GM12878 (cell line): ENCODE results near the gene SERINC5. TPM values are rescaled to one million over a fixed set of nuclear protein-coding genes. Genes with fewer than 3 reads are reported as not detected.

Source experiments
- ATAC-seq: fragments of 200-7000 bp; cut with Tn5 transposase; 3 replicates; pipeline ENCODE4 v1.9.1; 2020; ENCODE audit warnings: mild to moderate bottlenecking, moderate library complexity
- BruUV-seq: library from RNA; stranded (reverse); fragments of 400-500 nt; replicated peaks from 2 replicates; lab custom pipeline; 2021; lab: Mats Ljungman, UMichigan
- CTCF ChIA-PET: fragments of 300-600 bp; sonication (Branson Sonifier 250); formaldehyde crosslinking; extraction: SDS; loops from one replicate; lab custom pipeline; 2021; ENCODE audit warnings: inconsistent platforms; lab: Yijun Ruan, JAX
- POLR2A ChIA-PET: fragments of 350-600 bp; formaldehyde crosslinking; extraction: SDS; loops from one replicate; lab custom pipeline; 2021; ENCODE audit warnings: inconsistent platforms; lab: Charles Lee
- RAD21 ChIA-PET: fragments of 300-600 bp; sonication (Branson Sonifier 250); formaldehyde crosslinking; loops from one replicate; lab custom pipeline; 2023; ENCODE audit warnings: antibody characterized with exemption; ENCODE audit not compliant: unreplicated experiment; lab: Charles Lee
- SMC1A ChIA-PET: fragments of 300-600 bp; sonication (Branson Sonifier 250); formaldehyde crosslinking; loops from one replicate; lab custom pipeline; 2023; ENCODE audit not compliant: unreplicated experiment, uncharacterized antibody; lab: Charles Lee
- DNase-seq: peaks from one replicate; pipeline ENCODE4 v3.0.0-alpha.2; 2011; ENCODE audit warnings: low read depth, low spot score
- FAIRE-seq: peaks from 3 replicates; lab custom pipeline; 2011; peaks lifted over from hg19 to GRCh38; lab: Jason Lieb, UNC
- H2AFZ ChIP-seq: 2 replicates; pipeline ENCODE4 v1.6.0; 2011; ENCODE audit warnings: low read depth, low read length, control low read depth; ENCODE audit not compliant: control insufficient read depth
- H3K27ac ChIP-seq: 2 replicates; pipeline ENCODE4 v1.5.1; 2011; ENCODE audit warnings: control low read depth; ENCODE audit not compliant: control insufficient read depth, insufficient read depth
- H3K27me3 ChIP-seq, 2 experiments: replicated peaks in 1 of 2; 2 replicates each; pipeline versions ENCODE4 v1.6.0 to v1.6.1; 2011; ENCODE audit warnings: low read length in 1 of 2; ENCODE audit not compliant: control insufficient read depth in 2 of 2, insufficient read depth in 2 of 2
- H3K36me3 ChIP-seq, 2 experiments: 2 replicates each; pipeline ENCODE4 v1.5.1; 2011; ENCODE audit warnings: low read length in 1 of 2; ENCODE audit not compliant: control insufficient read depth in 2 of 2, insufficient read depth in 2 of 2
- H3K4me1 ChIP-seq: 2 replicates; pipeline ENCODE4 v1.6.1; 2011; ENCODE audit warnings: mild to moderate bottlenecking, low read length, moderate library complexity, mixed read lengths; ENCODE audit not compliant: control insufficient read depth, insufficient read depth
- H3K4me2 ChIP-seq: 2 replicates; pipeline ENCODE4 v1.6.0; 2011; ENCODE audit warnings: control low read depth; ENCODE audit not compliant: control insufficient read depth, insufficient read depth
- H3K4me3 ChIP-seq: fragments of 200-600 bp; sonication (generic); 2 replicates; pipeline ENCODE4 v1.5.1; 2016
- H3K79me2 ChIP-seq: 2 replicates; pipeline ENCODE4 v1.6.0; 2011; ENCODE audit warnings: low read length; ENCODE audit not compliant: control insufficient read depth, insufficient read depth
- H3K9ac ChIP-seq: 2 replicates; pipeline ENCODE4 v1.8.0; 2011; ENCODE audit warnings: low read length, control low read depth, mixed read lengths; ENCODE audit not compliant: control insufficient read depth, insufficient read depth
- H3K9me3 ChIP-seq: replicated peaks from 3 replicates; pipeline ENCODE4 v1.5.1; 2011; ENCODE audit warnings: mild to moderate bottlenecking, low read length; ENCODE audit not compliant: control insufficient read depth, insufficient read depth
- H4K20me1 ChIP-seq: 2 replicates; pipeline ENCODE4 v1.6.0; 2011; ENCODE audit not compliant: control insufficient read depth, insufficient read depth
- CREM ChIP-seq: IDR thresholded peaks from 2 replicates; pipeline ENCODE4 v1.6.1; 2014; ENCODE audit warnings: antibody characterized with exemption, low read depth
- PAX8 ChIP-seq: fragments of 450-650 bp; IDR thresholded peaks from 2 replicates; pipeline ENCODE4 v1.6.1; 2017; ENCODE audit warnings: mild to moderate bottlenecking, moderate library complexity
- RAD51 ChIP-seq: fragments of 450-650 bp; IDR thresholded peaks from 2 replicates; pipeline ENCODE4 v1.6.1; 2016; ENCODE audit warnings: moderate library complexity, mild to moderate bottlenecking, inconsistent platforms
- SMARCA5 ChIP-seq: fragments of 450-650 bp; IDR thresholded peaks from 2 replicates; pipeline ENCODE4 v1.6.1; 2017; ENCODE audit warnings: mild to moderate bottlenecking
- SRF ChIP-seq, 2 experiments: IDR thresholded peaks; 2 replicates each; pipeline ENCODE4 v1.6.1; 2011; ENCODE audit warnings: low read depth in 2 of 2, low read length in 2 of 2, mild to moderate bottlenecking in 1 of 2, moderate library complexity in 1 of 2
- SUZ12 ChIP-seq: fragments of 200-600 bp; sonication (generic); IDR thresholded peaks from one replicate; pipeline ENCODE4 v1.6.1; 2018; ENCODE audit warnings: antibody characterized with exemption, mild to moderate bottlenecking; ENCODE audit not compliant: unreplicated experiment
- ZNF384 ChIP-seq: IDR thresholded peaks from 2 replicates; pipeline ENCODE4 v1.6.1; 2012; ENCODE audit warnings: low read depth, mild to moderate bottlenecking, low read length, improper control_type of control experiment, borderline replicate concordance
- WGBS: methylation state at CpG from one replicate; pipeline ENCODE4 v1.1.6; 2016; ENCODE audit warnings: low lambda C conversion rate; ENCODE audit not compliant: insufficient replicate concordance, insufficient coverage; ENCODE audit errors: missing lambda C conversion rate; 5-methylcytosine and 5-hydroxymethylcytosine counted together
- in situ Hi-C: fragments of 300-500 bp; cut with MboI; formaldehyde crosslinking; loops from 9 replicates; pipeline ENCODE4 v1.14.3; 2018; ENCODE audit warnings: mixed read lengths
- intact Hi-C: fragments of 100-400 bp; cut with micrococcal nuclease; formaldehyde crosslinking; loops from one replicate; pipeline ENCODE4 v1.14.2; 2022; ENCODE audit not compliant: unreplicated experiment
- polyA plus RNA-seq, 11 experiments: library from polyadenylated mRNA; depleted of rRNA in 4 of 11; unstranded in 6 of 11; stranded (reverse) in 5 of 11; fragments of >200 nt; fragmentation: Nextera tagmentation in 4 of 11; fragmentation: Illumina TruSeq in 1 of 11; extraction: Ambion mirVana in 4 of 11; extraction: Trizol in 1 of 11; gene quantifications; 1 replicate in 1 of 11; 2 replicates in 10 of 11; pipeline versions ENCODE4 v1.2.1 to v1.2.3, GENCODE V29; 2011 to 2016; ENCODE audit warnings: inconsistent platforms in 2 of 11, missing spikeins in 2 of 11, low read depth in 1 of 11
- total RNA-seq, 4 experiments: library from RNA; depleted of rRNA in 3 of 4; stranded (reverse); fragments of >200 nt in 3 of 4; fragmentation: Illumina TruSeq in 1 of 4; extraction: Trizol in 1 of 4; gene quantifications; 2 replicates each; pipeline versions ENCODE4 v1.2.1 to v1.2.3, GENCODE V29; 2013 to 2021
- TF ChIP-seq, protein P1 (sequence below): fragments of 450-650 bp; IDR thresholded peaks from 2 replicates; pipeline ENCODE4 v1.6.1; 2017; ENCODE audit warnings: antibody characterized with exemption, mild to moderate bottlenecking, moderate library complexity

The SERINC5 gene
- total and polyA plus RNA-seq, 10 of the 15 experiments (the other 5 are each of a cell fraction or from before 2014, with no cell fraction given), result 0.66 to 7.0 (median 2.8) TPM

DNA sequence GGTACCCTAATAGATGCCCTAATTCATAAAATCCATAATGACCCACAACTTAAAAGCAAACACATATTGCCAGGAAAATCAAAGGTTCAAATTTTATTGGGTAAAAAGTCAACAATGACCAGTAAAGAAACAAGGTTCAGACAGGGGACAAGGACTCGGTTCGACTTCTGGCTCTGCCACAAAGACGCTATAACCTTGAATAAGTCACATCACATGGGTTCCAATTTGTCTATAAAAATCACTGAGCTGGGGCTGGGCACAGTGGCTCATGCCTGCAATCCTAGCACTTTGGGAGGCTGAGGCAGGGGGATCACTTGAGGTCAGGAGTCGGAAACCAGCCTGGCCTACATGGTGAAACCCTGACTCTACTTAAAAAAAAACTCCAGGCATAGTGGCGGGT, 80.5 kb downstream of the SERINC5 start:
- Histone ChIP-seq H3K4me2 (no peak overlapping the region), H3K36me3 (no peaks in the 10 kb centered on the region; a peak in 1 of 4 replicates), H3K9me3 (no peaks in the 10 kb centered on the region), H3K27me3 (no peaks in the 10 kb centered on the region), H3K4me1 (no peaks in the 10 kb centered on the region), H3K4me3 (no peak overlapping the region), H4K20me1 (no peaks in the 10 kb centered on the region), H3K9ac (no peak overlapping the region), H2AFZ (no peak overlapping the region), H3K79me2 (no peaks in the 10 kb centered on the region), H3K27ac (no peak overlapping the region)
- no peak for DNase-seq
- intact Hi-C loops (no loop called here), in situ Hi-C loops (no loop called here)
- WGBS, result 60% methylated on average over 5 of the region's 5 CpGs
- no peak for ATAC-seq
- CTCF ChIA-PET, result interaction anchor here (0.6 to 1.3 kb wide), 2 partner anchors 29 to 419 kb away, joined by 4 read pairs; no protein-coding TSS in a partner anchor
- SMC1A ChIA-PET, result interaction anchor here (1.2 kb wide), 1 partner anchor 91 kb away, joined by 3 read pairs; no protein-coding TSS in a partner anchor
- no peak for FAIRE-seq
- POLR2A ChIA-PET, result no interaction called here
- TF ChIP-seq RAD51, result no peak
- no peak for TF ChIP-seq SMARCA5
- TF ChIP-seq CREM, result no peak
- TF ChIP-seq PAX8, result no peak
- TF ChIP-seq, protein P1, sequence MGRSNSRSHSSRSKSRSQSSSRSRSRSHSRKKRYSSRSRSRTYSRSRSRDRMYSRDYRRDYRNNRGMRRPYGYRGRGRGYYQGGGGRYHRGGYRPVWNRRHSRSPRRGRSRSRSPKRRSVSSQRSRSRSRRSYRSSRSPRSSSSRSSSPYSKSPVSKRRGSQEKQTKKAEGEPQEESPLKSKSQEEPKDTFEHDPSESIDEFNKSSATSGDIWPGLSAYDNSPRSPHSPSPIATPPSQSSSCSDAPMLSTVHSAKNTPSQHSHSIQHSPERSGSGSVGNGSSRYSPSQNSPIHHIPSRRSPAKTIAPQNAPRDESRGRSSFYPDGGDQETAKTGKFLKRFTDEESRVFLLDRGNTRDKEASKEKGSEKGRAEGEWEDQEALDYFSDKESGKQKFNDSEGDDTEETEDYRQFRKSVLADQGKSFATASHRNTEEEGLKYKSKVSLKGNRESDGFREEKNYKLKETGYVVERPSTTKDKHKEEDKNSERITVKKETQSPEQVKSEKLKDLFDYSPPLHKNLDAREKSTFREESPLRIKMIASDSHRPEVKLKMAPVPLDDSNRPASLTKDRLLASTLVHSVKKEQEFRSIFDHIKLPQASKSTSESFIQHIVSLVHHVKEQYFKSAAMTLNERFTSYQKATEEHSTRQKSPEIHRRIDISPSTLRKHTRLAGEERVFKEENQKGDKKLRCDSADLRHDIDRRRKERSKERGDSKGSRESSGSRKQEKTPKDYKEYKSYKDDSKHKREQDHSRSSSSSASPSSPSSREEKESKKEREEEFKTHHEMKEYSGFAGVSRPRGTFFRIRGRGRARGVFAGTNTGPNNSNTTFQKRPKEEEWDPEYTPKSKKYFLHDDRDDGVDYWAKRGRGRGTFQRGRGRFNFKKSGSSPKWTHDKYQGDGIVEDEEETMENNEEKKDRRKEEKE, result no peak
- no peak for TF ChIP-seq SRF (IDR thresholded peaks at IDR 0.05; ENCODE audit: low read depth in 2 of 2, low read length in 2 of 2)
- TF ChIP-seq SUZ12, result no peak
- TF ChIP-seq ZNF384, result no peak
- no TSS peak for BruUV-seq
- RAD21 ChIA-PET, result no interaction called here
